Coronary artery (tissue), 2 donors: ENCODE data around the gene PARP3.

Experiments
- DNase-seq: peaks from one replicate; pipeline ENCODE4 v3.0.0-alpha.2; 2017; ENCODE audit warnings: low spot score
- H3K27ac ChIP-seq, 2 donors: fragments of 200-600 bp; sonication (generic); one replicate each; pipeline ENCODE4 v1.5.1; 2016 to 2019
- H3K4me3 ChIP-seq: fragments of 200-600 bp; sonication (generic); 2 replicates; pipeline ENCODE4 v1.5.1; 2016; ENCODE audit warnings: mild to moderate bottlenecking, moderate library complexity
- CTCF ChIP-seq: fragments of 200-600 bp; sonication (generic); IDR thresholded peaks from one replicate; pipeline ENCODE4 v1.5.1; 2019; ENCODE audit warnings: antibody characterized with exemption

The PARP3 gene

GRCh38 chr3:51940648-51941462 lies 1.3 kb upstream of the PARP3 start:
- no peak overlapping the region for H3K27ac ChIP-seq

GRCh38 chr3:51941463-51941797 lies 733 bp upstream of the PARP3 start:
- no peak for TF ChIP-seq CTCF
- Histone ChIP-seq H3K4me3 (peak overlapping the region; percentile 75), H3K27ac (peak overlapping the region in 1 of 2 donors; percentile 64)
- no peak for DNase-seq

More at GRCh38 chr3:51940648-51941462, 1.3 kb upstream of the PARP3 start:
- TF ChIP-seq CTCF: no peak
- DNase-seq: peak; percentile 60
- H3K4me3 ChIP-seq: peak overlapping the region; percentile 75

DNA sequence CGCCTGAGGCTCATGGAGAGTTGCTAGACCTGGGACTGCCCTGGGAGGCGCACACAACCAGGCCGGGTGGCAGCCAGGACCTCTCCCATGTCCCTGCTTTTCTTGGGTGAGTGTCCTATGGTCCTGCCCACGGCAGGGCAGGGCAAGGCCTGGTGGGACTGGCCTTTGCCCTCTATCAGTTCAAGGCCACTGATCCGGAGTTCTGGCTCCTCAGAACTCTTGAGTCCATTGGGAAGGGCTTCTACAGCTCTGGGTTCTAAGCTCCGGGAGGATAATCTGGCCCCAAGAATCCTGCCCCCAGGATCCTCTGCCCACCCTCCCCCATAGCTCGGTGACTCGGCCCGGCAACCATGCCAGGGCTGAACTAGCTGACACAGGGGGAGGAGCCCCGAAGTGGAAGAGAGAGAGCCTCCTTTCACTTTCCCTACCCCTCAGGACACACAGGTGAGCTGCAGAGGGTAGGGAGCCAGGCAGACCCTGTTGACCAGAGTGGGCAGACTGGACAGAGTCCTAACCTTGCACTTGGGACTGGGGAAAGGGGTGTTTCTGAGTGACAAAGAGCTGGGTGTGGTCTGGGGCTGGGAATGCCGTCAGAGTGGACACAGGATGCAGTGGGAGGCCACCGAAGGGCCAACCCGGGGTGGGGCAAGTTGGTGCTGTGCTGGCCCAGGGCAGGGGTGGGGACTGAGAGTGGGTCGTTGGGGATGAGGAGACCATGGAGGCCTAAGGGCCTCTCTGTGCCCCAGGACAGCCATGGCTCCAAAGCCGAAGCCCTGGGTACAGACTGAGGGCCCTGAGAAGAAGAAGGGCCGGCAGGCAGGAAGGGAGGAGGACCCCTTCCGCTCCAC lies 664 bp downstream of the PARP3 start:
- H3K27ac ChIP-seq: peak overlapping the region; percentile 95 to 97
- peak; percentile 86 for DNase-seq
- no peak for TF ChIP-seq CTCF
- peak overlapping the region; percentile 73 for H3K4me3 ChIP-seq

DNA sequence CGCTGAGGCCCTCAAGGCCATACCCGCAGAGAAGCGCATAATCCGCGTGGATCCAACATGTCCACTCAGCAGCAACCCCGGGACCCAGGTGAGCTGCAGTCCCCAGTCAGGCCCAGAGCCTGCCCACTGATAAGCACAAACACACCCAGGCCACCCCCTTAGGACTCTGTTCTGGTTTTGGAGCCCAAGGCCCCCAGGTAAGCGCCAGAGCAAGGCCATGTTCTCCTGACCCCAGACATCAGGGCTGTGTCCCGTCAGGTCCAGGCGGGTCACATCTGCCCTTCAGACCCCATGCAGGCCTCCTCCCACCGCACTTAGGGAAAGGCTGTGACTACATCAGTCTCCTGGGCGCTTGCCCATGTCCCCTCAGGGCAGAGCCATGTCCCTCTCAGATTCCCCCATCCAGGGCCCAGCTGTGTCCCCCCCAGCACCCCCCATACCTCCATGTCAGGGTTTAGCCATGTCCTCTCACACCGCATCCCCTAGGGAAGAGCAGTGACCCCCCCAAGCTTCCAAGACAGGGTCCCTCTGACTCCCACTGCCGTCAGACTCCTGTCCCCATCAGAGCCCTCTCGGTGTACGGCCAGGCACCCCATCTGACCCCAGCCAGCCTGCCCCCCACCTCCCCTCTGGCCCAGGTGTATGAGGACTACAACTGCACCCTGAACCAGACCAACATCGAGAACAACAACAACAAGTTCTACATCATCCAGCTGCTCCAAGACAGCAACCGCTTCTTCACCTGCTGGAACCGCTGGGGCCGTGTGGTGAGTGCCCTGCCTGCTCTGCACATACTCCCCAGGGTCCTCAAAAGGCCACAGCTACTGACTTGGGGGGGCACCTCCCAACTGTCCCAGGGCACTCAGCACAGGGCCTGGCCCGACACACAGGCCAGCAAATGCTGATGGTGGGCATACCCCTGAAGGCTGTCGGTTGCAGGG lies 1.6 kb downstream of the PARP3 start:
- DNase-seq: peak; percentile 69
- peak overlapping the region; percentile 73 for H3K4me3 ChIP-seq
- no peak for TF ChIP-seq CTCF
- peak overlapping the region; percentile 95 to 97 for H3K27ac ChIP-seq

GRCh38 chr3:51944451-51945021 lies 2.4 kb downstream of the PARP3 start:
- Histone ChIP-seq H3K4me3 (no peak overlapping the region), H3K27ac (no peak overlapping the region)
- DNase-seq: peak; percentile 57
- no peak for TF ChIP-seq CTCF

- no peak for TF ChIP-seq CTCF
- Histone ChIP-seq H3K27ac (no peak overlapping the region), H3K4me3 (no peak overlapping the region)
- no peak for DNase-seq
These were observed 3.1 kb downstream of the PARP3 start for GRCh38 chr3:51945031-51945840.
